T-helper 22 cell (primary cell): ENCODE results near the gene KIF26A.

Source experiments
- DNase-seq: peaks from one replicate; pipeline ENCODE4 v3.0.0-alpha.2; 2020; ENCODE audit warnings: low read depth

KIF26A gene

GRCh38 chr14:104209985-104210816 is 71.8 kb downstream of the KIF26A start:
- DNase-seq, result no peak

GRCh38 chr14:104210817-104211195 is 72.4 kb downstream of the KIF26A start:
- DNase-seq, result no peak

GRCh38 chr14:104211215-104211614 is 72.8 kb downstream of the KIF26A start:
- DNase-seq, result no peak

DNA sequence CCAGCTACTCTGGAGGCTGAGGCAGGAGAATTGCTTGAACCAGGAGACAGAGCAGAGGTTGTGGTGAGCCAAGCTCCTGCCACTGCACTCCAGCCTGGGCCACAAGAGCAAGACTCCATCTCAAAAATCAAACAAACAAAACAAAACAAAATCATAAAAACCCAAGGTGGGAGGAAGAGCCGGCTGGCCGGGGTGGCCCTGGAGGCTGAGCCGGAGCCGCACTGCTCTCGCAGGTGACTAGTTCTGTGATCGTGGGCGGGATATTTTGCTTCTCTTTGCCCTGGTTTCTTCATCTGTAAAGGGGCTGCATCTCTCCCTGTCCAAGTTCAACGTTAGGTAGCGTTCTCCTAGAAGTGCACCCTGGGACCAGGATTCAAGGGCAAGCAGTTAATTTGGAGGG is 73.4 kb downstream of the KIF26A start:
- no peak for DNase-seq

GRCh38 chr14:104212206-104213095 is 74.1 kb downstream of the KIF26A start:
- no peak for DNase-seq

- no peak for DNase-seq
Measured at GRCh38 chr14:104213301-104214034, 75.1 kb downstream of the KIF26A start.

- no peak for DNase-seq
Measured at GRCh38 chr14:104214431-104215218, 76.2 kb downstream of the KIF26A start.

GRCh38 chr14:104215706-104216334 is 77.4 kb downstream of the KIF26A start:
- no peak for DNase-seq

DNA sequence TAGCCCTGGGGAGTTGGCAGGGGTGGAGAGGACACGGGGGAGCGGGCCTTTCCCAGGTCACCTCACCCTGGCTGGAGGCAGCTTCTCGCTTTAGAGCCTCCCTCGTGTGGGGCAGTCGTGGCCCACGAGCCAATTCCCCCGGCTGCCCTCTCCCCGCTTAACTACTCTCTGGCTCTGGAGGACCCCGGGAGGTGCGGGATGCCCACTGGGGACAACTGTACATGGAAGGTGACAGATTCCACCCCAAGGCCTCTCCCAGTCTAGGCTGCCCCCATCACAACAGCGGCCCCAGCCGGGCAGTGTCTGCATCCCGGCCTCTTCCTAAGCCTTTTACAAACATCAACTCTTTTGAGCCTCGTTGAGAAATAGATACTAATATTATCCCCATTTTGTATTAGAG is 78.1 kb downstream of the KIF26A start:
- no peak for DNase-seq

- DNase-seq, result no peak
Measured at GRCh38 chr14:104217486-104218360, 79.3 kb downstream of the KIF26A start.

- DNase-seq, result no peak
Measured at GRCh38 chr14:104218361-104219180, 80.2 kb downstream of the KIF26A start.

GRCh38 chr14:104219731-104220214 is 81.4 kb downstream of the KIF26A start:
- no peak for DNase-seq

- DNase-seq, result no peak
Measured at GRCh38 chr14:104220215-104221070, 82.1 kb downstream of the KIF26A start.

DNA sequence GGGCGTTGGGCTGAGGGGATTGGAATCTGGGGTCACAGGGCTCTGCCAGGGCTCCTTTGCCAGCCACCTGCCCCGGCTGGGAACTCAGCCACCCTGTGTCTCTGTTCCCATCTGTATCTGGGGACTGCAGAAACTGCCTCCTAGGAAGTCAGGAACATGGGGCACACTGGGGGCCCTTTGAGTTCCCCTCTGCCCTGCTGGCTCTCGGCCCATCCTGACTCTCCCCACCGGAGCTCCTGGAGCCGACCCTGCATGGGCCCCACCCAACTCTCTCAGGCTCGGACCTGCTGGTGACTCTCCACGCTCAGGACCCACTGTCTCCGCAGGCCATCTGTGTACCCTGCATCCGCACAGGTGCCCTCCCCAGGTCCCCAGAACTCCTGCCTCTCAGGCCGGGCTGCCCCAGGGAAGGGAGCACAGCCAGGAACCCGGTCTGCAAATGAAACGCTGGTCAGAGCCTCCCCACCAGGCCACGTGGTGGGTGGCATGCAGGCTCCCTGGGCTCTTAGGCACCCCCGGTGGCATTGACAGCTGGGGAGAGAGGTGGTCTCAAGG is 82.8 kb downstream of the KIF26A start:
- DNase-seq, result no peak

DNA sequence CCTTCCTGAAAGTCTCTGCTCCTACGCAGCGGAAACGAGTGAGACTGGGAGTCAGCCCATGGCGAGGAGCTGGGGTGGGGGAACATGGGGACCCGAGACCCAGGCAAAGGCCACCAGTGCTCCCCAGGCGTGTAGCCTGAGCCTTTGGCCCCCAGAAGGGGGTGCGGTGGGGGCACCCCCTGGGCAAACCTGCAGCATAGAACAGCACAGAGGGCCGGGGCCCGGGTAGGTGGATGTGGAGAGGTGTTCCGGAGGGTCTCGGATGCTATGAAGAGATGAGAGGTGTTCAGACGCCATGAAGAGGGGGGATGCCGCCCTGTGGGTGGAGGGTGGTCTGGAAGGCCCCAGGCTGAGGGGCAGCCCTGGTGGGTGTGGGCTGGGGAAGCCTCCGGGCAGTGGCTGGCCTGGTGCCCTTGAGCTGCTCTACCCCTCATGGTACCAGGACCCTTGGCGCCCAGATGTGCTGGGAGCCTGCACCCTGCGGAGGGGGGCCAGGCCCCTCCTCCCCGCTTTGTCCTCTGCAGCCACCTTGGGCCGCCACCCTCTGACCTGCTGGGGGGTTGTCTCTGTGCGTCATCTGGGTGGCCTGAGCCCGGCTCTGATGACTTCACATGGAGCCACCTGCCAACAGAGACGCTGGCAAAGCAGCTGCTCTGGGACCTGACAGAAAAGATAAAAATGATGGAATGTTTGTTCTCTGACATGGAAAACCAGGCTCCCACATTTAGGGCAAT is 83.4 kb downstream of the KIF26A start:
- DNase-seq, result no peak

DNA sequence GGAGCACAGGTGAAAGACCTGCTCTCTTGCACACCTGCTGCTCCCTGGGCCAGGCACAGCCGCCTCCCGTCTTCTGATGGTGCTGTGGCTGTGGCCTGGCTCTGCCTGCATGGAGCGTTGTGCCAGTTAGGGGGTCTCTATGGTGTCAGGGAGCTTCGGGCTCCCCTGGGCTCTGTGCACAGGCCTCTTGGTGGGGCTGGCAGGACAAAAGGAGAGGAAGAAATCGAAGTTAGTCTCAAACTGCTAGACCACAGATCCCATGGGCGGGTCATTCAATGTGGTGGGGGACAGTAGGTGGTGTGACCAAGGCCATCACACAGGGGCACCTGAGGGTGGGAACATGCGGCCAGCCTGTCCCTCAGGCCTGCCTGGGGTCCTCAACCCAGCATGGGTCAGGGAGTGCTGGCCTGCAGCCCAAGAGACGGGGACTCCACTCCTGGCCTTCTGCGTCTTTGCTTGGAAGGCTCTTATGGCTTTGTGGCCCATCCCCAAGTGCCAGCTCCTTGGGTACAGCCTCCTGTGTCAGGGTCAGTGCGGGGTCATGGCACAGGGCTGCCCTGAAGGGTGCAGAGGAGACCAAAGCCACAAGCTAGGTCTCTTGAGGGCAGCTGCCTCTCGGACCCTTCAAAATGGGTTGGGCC is 84.1 kb downstream of the KIF26A start:
- DNase-seq, result no peak
